Mammary epithelial cell (primary cell): Measurements from ENCODE around the gene ITGAV.

Experiments used
- CTCF ChIP-seq, 2 donors: IDR thresholded peaks in 1 of 2; conservative IDR thresholded peaks in 1 of 2; 2 replicates each; pipeline ENCODE4 v1.5.1; 2011 to 2012; ENCODE audit warnings: inconsistent platforms in 2 of 2, low read length in 2 of 2, mild to moderate bottlenecking in 2 of 2, control low read depth in 1 of 2, low read depth in 1 of 2; ENCODE audit not compliant: insufficient read depth in 1 of 2; ENCODE audit errors: extremely low read depth in 1 of 2
- EZH2 ChIP-seq: IDR thresholded peaks from 2 replicates; pipeline ENCODE4 v1.6.1; 2012; ENCODE audit warnings: low read length, inconsistent platforms, borderline replicate concordance

DNA sequence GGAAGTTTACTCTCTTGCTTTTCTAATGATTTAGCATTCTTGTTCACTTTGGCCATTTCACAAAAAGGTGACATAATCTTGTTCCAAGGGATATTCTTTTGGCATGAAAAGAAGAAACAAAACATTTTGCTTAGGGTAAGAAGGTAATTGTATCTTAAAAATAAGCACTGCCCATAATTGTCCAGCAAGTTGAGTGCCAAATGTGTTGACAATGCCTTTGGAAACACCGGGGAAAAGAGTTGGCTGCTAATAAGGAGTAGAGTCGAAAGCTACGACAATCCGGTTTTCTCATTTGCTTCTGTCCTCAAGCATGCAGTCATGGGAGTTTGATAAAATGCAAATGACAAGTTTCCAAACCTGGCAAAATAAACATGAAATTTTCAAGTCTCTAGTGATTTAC lies 27.3 kb downstream of the ITGAV start:
- TF ChIP-seq EZH2 (no peak), CTCF (conservative IDR thresholded peaks at IDR 0.05 in 1 of 2, IDR thresholded peaks at IDR 0.05 in 1 of 2; ENCODE audit: extremely low read depth in 1 of 2, insufficient read depth in 1 of 2, low read depth in 1 of 2, low read length in 2 of 2) (no peak)
